AG08395 (cell line): Measurements from ENCODE around the gene MEIOSIN.

Experiments
- DNase-seq: peaks from one replicate; pipeline ENCODE4 v3.0.0; 2012; ENCODE audit warnings: mixed read lengths, low spot score

The MEIOSIN gene

GRCh38 chr19:45765702-45766295 is 32.6 kb downstream of the MEIOSIN start:
- DNase-seq: no peak

- no peak for DNase-seq
These were observed 33.1 kb downstream of the MEIOSIN start for GRCh38 chr19:45766296-45766868.

GRCh38 chr19:45766869-45767346 is 33.7 kb downstream of the MEIOSIN start:
- no peak for DNase-seq

GRCh38 chr19:45767410-45767880 is 34.2 kb downstream of the MEIOSIN start:
- DNase-seq: peak; percentile 79

- DNase-seq: no peak
These were observed 34.8 kb downstream of the MEIOSIN start for GRCh38 chr19:45767881-45768654.

DNA sequence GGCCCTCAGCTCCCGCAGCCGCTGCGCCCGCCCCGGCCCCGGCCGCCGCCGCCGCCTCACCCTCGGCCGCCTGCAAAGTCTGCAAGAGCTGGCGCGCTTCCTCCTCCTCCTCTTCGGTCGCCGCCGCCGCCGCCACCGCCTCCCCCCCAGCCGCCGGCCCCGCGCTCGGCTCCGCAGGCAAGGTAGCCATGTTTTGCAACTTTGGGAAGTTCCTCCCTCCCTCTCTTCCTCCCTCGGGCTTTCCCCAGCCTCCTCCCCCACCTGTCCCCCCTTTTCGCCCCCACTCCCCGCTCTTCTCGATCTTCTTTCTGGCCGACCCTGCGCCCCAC is 35.4 kb downstream of the MEIOSIN start:
- no peak for DNase-seq

DNA sequence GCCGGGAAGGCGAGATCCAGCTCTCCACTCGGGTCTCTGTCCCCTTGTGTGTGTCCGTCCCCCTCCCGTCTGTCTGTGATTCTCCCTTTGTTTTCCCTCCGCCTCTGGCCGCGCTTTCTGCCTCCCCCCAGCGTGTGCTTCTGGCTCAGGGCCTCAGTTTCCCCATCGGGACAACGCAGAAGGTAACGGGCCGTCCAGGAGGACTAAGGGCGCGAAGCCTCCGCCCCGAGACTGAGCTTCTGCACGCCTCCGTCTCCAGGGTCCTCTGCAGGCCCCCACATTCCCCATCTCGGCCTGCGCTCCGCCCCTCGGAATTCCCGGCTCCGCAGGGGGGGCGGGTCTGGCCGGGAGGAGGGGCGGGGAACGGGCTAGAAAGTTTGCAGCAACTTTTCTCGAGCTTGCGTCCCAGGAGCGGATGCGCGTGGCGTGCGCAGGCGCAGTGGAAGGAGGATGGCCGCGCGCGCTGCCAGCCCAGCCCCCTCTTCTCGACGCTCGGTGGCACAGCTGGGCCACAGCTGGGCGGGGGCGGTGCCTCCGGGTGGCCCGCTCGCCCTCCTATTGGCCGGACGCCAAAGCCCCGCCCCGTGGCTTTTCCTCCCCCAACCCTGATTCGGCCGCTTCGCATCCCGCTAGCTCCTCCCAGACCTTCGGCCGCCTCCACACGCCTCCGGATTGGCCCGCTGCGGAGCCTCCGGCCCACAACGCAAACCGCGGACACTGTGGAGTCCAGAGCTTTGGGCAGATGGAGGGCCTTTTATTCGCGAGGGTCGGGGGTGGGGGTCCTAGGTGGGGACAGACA is 35.9 kb downstream of the MEIOSIN start, which contains the start of gene SIX5:
Gene SIX5, minus strand, starts transcription at position 269 of the 799 bp plus-strand sequence. CDS start 408 bp downstream, outside the sequence.
- DNase-seq: peak; percentile 98

- DNase-seq: no peak
These were observed 36.6 kb downstream of the MEIOSIN start for GRCh38 chr19:45769821-45770191.

DNA sequence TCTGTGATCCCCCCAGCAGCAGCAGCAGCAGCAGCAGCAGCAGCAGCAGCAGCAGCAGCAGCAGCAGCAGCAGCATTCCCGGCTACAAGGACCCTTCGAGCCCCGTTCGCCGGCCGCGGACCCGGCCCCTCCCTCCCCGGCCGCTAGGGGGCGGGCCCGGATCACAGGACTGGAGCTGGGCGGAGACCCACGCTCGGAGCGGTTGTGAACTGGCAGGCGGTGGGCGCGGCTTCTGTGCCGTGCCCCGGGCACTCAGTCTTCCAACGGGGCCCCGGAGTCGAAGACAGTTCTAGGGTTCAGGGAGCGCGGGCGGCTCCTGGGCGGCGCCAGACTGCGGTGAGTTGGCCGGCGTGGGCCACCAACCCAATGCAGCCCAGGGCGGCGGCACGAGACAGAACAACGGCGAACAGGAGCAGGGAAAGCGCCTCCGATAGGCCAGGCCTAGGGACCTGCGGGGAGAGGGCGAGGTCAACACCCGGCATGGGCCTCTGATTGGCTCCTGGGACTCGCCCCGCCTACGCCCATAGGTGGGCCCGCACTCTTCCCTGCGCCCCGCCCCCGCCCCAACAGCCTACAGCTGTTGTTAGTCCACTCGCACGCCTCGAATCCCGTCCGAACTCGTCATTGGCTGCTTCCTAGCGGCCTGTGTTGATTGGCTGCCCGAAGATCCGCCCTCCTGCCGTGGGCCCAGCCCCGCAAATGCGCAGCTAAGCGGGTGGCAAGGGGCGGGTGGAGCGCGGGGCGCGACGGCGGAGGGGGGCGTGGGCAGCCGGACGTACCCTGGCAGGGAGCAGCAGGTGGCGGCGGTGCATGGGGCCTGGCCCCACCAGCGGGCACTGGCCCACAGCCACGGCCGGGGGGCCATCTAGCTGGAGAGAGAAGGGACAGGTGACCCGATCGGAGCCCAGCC is 37.2 kb downstream of the MEIOSIN start:
- DNase-seq: peak; percentile 94

DNA sequence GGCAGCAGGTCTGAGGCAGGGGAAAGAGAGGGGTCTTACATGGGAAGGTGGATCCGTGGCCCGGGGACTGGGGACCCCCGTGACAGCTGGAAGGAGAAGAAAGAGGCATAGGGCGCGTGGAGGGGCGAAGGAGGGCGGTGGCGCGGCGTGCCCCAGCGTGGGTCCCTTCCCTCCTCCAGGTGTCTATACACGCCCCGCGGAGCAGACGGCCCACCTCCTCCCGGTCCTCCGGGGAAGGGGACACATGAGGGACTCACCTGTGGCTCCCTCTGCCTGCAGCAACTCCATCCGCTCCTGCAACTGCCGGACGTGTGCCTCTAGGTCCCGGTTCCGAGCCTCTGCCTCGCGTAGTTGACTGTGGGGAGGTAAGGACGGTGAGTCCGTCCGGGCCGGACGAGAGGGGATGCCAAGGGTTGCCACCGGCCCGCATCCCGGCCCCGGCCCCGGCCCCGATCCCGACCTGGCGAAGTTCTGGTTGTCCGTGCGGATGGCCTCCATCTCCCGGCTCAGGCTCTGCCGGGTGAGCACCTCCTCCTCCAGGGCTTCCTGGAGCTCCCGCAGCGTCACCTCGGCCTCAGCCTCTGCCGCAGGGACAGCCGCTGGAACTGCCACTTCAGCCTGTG is 38.2 kb downstream of the MEIOSIN start:
- DNase-seq: no peak

- no peak for DNase-seq
These were observed 39.0 kb downstream of the MEIOSIN start for GRCh38 chr19:45772130-45772840.

DNA sequence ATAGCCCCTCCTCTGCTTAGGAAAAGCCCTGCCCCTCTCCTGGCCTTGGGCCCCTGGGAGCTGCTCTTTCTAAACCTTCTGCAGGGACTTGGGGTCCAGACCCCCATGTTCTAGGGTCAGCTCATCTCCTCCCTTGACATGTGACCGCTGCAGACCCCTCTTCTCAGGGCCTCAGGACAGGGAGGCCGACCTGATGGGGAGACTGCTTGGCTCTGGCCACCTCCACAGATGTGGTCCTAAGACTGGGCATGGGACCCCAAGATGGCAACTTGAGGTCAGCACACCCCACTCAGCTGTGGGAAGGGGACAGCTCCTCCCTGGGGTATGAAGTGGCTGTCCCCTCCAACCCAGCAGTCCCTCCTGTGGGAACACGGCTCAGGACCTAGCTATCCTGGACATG is 39.7 kb downstream of the MEIOSIN start:
- no peak for DNase-seq

- DNase-seq: no peak
These were observed 40.1 kb downstream of the MEIOSIN start for GRCh38 chr19:45773384-45773783.

DNA sequence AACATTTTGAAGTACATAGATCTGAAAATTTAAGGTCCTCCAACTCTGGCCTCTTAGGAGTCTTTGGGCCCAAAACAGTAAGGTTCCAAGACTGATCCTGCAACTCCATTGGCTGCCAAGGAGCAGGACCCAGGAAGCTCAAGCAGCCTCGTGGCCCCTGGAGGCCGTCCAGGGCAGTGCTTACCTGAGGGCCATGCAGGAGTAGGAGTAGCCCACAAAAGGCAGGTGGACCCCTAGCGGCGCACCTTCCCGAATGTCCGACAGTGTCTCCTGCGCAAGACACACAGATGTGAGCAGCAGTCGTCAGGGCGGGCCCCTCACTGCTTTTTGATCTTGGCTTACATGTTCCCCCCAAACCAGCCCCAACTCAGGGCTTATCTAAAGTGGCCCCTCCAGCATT is 41.5 kb downstream of the MEIOSIN start:
- no peak for DNase-seq

GRCh38 chr19:45777395-45777961 is 44.2 kb downstream of the MEIOSIN start:
- DNase-seq: no peak

- DNase-seq: no peak
These were observed 44.9 kb downstream of the MEIOSIN start for GRCh38 chr19:45778010-45778661.

DNA sequence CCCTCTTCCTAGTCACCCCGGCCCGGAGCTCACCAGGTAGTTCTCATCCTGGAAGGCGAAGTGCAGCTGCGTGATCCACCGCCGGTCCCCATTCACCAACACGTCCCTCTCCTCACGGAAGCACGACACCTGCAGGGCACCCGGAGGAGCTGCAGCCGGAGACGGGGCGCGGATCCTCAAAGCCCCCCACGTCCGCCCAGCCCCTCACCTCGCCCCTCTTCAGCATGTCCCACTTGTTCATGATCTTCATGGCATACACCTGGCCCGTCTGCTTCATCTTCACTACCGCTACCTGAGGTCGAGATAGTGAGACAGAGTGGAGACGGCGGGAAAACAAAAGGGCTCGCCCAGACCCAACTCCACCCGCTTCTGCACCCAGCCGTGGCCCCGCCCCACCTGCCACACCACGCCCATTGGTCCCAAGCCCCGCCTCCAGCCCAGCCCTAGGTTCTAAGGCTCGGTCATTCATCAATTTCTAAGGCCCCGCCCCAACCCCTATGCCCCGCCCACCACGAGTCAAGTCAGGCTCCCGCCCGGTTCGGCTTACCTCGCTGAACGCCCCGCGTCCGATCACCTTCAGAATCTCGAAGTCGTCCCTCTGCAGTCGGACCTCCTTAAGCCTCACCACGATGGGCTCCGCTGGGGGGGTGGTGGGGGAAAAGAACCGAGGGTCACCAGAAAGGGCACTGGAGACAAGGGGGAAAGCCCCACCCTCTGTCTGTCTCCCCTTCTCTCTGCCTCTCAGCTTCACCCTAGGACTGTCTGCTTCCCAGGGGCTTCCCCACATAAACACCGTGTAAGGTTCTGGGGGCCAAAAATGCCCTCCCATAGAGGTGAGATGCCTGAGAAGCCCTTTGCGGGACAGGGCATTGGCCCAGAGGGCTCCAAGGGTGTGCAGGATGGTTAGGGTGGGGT is 46.2 kb downstream of the MEIOSIN start:
- DNase-seq: peak; percentile 69

- no peak for DNase-seq
These were observed 46.9 kb downstream of the MEIOSIN start for GRCh38 chr19:45780146-45780447.
